ENCODE results near the gene GRK7.
"Not testable (repeated sequence)": the region's sequence is repeated elsewhere in the genome, so short reads cannot be mapped to it uniquely, and the experiment has no call there.

The GRK7 gene

DNA sequence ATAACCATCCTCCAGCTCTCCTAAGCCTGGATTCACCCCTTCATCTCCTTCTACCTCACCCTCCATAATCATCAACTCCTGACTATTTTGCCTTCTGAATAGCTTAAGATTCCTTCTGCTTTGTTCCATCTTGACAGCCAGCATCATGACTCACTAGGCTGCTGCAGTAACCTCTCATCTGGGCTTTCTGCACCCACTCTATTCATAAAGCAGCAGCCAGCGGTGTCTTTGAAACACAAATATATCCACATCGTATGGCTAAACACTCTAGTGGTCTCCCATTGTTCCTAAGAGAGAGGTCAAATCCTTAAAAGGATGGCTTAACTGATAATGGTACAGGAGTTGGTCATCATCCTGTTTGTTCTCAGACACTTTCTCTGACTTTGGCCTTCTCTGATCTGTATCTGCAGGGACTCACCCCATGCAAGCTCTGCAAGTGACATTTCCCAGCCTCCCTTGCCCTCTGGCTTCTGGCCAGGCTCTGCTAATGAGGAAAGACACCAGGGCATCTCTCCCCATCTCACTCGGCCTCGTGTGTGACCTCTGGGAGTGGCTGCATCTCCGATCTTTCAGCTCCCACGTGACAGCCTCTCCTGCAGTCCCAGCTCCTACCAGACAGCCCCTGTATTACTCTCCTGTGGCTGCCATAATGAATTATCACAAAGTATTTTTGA, 6.2 kb downstream of the GRK7 start:
- ATAC-seq (replicated peaks) (no peak), DNase-seq (no peak)
- Mint-ChIP-seq H3K27ac (no peak overlapping the region), H3K4me3 (no peak overlapping the region), H3K4me1 (ENCODE audit: low read depth in 2 of 2) (no peaks in the 10 kb centered on the region), H3K9me3 (no peaks in the 10 kb centered on the region), H3K36me3 (ENCODE audit: insufficient read depth) (no peaks in the 10 kb centered on the region), H3K27me3 (no peaks in the 10 kb centered on the region)

DNA sequence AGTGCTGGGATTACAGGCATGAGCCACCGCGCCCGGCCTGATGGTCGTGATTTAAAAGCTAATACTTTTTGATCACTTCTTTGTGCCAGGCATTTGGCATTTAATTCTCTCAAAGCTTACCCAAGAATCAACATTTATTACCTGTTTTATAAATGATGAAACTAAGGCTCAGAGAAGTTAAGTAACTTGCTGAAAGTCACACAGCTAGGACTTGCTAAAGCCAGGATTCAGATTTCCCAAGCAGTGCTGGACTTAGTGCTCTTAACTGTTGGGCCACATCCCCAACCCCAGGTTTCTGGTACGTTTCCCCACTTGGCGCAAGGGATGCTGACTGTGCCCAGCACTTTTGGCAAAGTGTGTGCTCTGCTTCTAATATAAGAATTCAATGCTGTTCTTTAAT, 10.5 kb downstream of the GRK7 start:
- no peak for ATAC-seq (replicated peaks)
- DNase-seq = no peak

DNA sequence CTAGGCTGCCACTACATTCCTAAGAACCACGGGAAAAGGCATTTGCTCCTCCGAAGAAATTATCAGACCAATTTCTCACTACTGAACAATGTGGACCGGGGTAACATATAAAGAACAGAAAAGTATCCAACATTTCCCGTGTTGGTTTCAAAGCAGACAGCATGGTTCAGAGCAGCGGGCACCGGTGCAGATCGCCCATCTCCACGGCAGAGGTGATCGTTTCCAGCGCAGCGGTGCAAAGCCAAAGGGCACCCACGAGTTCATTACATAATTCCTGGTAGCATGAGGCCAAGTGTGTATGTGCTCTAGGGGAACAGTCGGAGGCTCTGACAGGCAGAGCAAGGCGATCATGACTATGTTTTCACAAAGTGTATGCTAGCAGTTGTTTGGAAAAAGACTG, 13.2 kb downstream of the GRK7 start:
- DNase-seq = no peak
- Mint-ChIP-seq H3K27ac (no peak overlapping the region), H3K4me1 (ENCODE audit: low read depth in 2 of 2) (no peaks in the 10 kb centered on the region), H3K36me3 (ENCODE audit: insufficient read depth) (no peaks in the 10 kb centered on the region), H3K4me3 (no peak overlapping the region), H3K9me3 (no peaks in the 10 kb centered on the region), H3K27me3 (peaks cover 8 to 9% of the 10 kb centered on the region in 2 donors)
- no peak for ATAC-seq (replicated peaks)

More for the DNA sequence above, 10.5 kb downstream of the GRK7 start:
- Mint-ChIP-seq H3K27me3 (no peaks in the 10 kb centered on the region), H3K27ac (no peak overlapping the region), H3K9me3 (no peaks in the 10 kb centered on the region), H3K4me3 (no peak overlapping the region), H3K36me3 (ENCODE audit: insufficient read depth) (no peaks in the 10 kb centered on the region), H3K4me1 (ENCODE audit: low read depth in 2 of 2) (no peaks in the 10 kb centered on the region)

DNA sequence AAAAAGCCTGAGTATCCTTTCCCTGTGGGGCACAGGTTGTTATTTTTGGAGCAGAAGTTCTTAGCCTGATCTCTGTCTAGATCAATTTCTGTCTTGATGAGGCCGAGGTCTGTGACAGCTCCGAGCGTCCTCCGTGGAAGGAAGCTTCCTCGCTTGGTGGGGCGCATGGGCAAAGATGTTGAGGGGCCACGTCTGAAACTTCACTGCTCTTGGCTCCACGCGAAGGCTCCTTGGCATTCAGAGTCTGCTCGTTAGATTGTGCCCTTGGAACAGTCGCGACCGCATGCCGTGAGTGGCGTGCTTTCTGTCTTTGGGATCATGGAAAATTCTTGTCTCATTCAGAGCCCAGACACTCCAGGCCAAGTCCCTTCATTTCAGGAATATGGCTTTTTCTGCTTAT, 13.7 kb downstream of the GRK7 start:
- H3K27ac Mint-ChIP-seq = no peak overlapping the region
- H3K36me3 Mint-ChIP-seq (ENCODE audit: insufficient read depth) = no peaks in the 10 kb centered on the region
- no peak for ATAC-seq (replicated peaks)
- no peaks in the 10 kb centered on the region for H3K9me3 Mint-ChIP-seq
- H3K27me3 Mint-ChIP-seq = peaks cover 8 to 9% of the 10 kb centered on the region in 2 donors
- H3K4me3 Mint-ChIP-seq = no peak overlapping the region
- DNase-seq = no peak
- H3K4me1 Mint-ChIP-seq (ENCODE audit: low read depth in 2 of 2) = no peaks in the 10 kb centered on the region

DNA sequence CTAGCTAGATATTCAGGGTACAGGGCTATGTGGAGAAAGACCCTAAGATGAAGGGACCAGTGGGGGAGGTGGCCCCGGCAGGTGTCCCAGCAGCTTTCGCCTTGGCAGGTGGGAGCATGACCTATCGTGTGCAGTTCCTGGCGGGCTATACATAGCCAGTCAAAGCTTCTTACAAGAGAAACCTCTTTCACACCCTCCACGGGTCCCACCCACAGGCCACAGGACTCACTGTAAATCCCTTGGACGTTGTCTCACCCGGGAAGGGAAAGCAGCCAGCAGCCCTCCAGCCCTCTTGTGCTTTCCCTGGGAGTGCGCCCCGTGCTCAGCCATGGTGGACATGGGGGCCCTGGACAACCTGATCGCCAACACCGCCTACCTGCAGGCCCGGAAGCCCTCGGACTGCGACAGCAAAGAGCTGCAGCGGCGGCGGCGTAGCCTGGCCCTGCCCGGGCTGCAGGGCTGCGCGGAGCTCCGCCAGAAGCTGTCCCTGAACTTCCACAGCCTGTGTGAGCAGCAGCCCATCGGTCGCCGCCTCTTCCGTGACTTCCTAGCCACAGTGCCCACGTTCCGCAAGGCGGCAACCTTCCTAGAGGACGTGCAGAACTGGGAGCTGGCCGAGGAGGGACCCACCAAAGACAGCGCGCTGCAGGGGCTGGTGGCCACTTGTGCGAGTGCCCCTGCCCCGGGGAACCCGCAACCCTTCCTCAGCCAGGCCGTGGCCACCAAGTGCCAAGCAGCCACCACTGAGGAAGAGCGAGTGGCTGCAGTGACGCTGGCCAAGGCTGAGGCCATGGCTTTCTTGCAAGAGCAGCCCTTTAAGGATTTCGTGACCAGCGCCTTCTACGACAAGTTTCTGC, 15.0 kb downstream of the GRK7 start:
- no peak overlapping the region for H3K27ac Mint-ChIP-seq

DNA sequence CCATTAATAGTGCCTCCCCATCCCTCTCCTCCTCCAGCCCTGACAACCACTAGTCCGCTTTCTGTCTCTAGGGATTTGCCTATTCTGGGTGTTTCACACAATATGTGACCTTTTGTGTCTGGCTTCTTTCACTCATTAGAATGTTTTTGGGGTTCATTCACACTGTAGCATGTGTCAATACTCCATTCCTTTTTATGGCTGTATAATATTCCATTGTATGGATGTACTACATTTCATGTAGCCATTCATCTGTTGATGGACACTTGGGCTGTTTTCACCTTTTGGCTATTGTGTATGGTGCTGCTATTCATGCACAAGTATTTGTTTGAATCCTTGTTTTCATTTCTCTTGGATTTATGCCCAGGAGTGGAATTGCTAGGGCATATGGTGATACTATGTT, 16.5 kb downstream of the GRK7 start:
- no peak overlapping the region for H3K4me3 Mint-ChIP-seq
- H3K36me3 Mint-ChIP-seq (ENCODE audit: insufficient read depth) = no peaks in the 10 kb centered on the region
- no peak for DNase-seq
- no peak for ATAC-seq (replicated peaks)
- no peaks in the 10 kb centered on the region for H3K4me1 Mint-ChIP-seq (ENCODE audit: low read depth in 2 of 2)
- H3K27ac Mint-ChIP-seq = no peak overlapping the region
- no peaks in the 10 kb centered on the region for H3K9me3 Mint-ChIP-seq
- H3K27me3 Mint-ChIP-seq = peaks cover 8 to 9% of the 10 kb centered on the region in 2 donors

More for the DNA sequence above, 15.0 kb downstream of the GRK7 start:
- no peaks in the 10 kb centered on the region for H3K36me3 Mint-ChIP-seq (ENCODE audit: insufficient read depth)
- no peak for ATAC-seq (replicated peaks)
- H3K27me3 Mint-ChIP-seq = peaks cover 8 to 9% of the 10 kb centered on the region in 2 donors
- no peaks in the 10 kb centered on the region for H3K4me1 Mint-ChIP-seq (ENCODE audit: low read depth in 2 of 2)
- H3K9me3 Mint-ChIP-seq = no peaks in the 10 kb centered on the region
- H3K4me3 Mint-ChIP-seq = no peak overlapping the region
- DNase-seq = no peak

DNA sequence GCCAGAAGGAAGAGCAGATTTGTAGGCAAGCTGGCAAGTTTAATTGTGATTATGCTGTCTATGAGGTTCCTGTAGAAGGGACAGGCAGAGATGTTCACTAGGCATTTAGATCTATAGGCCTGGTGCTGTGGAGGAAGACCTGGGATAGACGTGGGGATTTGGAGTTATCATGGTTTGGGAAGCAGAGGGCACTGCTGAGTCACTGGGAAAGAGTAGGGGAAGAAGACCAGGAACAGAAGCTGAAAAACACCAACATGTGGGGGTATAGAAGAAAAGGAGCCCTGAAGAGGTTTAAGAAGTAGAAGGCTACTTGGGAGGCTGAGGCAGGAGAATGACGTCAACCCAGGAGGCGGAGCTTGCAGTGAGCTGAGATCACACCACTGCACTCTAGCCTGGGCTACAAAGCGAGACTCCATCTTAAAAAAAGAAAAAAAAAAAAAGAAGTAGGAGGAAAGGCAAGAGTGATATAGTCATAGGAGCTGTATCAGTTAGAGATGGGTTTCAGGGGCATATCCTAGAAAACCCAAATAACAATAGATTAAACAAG, 19.3 kb downstream of the GRK7 start:
- no peak for DNase-seq
- no peaks in the 10 kb centered on the region for H3K36me3 Mint-ChIP-seq (ENCODE audit: insufficient read depth)

DNA sequence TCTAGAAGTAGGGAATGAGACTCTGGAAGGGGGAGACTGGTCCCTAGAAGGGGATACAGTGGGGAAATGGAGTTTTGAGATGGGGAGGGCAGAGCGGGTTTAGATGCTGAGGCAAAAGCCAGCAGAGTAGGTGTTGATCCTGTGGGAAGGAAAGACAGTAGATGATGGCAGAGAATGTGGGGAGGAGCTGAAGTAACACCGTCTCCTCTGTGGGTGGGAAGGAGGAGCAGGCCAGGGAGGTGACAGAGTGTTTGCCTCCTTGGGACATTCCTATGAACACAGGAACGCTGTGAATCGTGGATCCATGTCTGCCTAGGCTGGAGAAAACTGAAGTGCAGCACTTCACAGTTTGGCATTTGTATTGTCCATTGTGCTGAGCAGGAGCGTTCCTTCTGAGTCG, 20.4 kb downstream of the GRK7 start:
- no peak overlapping the region for H3K4me3 Mint-ChIP-seq
- no peaks in the 10 kb centered on the region for H3K9me3 Mint-ChIP-seq
- ATAC-seq (replicated peaks) = no peak

More for the DNA sequence above, 19.3 kb downstream of the GRK7 start:
- Mint-ChIP-seq H3K9me3 (no peaks in the 10 kb centered on the region), H3K4me1 (ENCODE audit: low read depth in 2 of 2) (no peaks in the 10 kb centered on the region), H3K4me3 (no peak overlapping the region), H3K27ac (no peak overlapping the region), H3K27me3 (peaks cover 8 to 9% of the 10 kb centered on the region in 2 donors)
- no peak for ATAC-seq (replicated peaks)

DNA sequence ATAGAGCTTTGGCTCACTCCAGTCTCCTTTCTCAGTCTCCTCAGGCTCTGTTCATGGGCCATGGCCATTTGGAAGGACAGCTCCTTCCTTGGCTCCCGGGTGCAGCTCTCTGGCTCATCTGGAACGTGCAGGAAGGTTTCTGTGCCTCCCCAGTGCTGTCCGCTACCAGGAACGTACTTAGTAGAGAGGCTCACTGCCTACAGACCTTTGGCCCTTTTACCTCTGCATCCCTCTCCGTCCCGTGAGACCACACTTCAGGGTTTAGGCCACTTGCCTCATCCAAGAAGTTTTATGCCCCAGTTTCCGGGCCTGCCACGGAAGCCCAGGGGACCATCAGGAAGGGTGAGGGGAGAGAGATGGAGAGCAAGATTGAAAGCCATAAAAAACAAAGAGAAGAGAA, 20.9 kb downstream of the GRK7 start:
- Mint-ChIP-seq H3K27ac (no peak overlapping the region), H3K9me3 (no peaks in the 10 kb centered on the region)

More for the DNA sequence above, 20.4 kb downstream of the GRK7 start:
- Mint-ChIP-seq H3K27ac (no peak overlapping the region), H3K27me3 (peaks cover 8 to 9% of the 10 kb centered on the region in 2 donors), H3K36me3 (ENCODE audit: insufficient read depth) (no peaks in the 10 kb centered on the region), H3K4me1 (ENCODE audit: low read depth in 2 of 2) (peaks cover 0 to 4% of the 10 kb centered on the region in 2 donors)
- DNase-seq = no peak

DNA sequence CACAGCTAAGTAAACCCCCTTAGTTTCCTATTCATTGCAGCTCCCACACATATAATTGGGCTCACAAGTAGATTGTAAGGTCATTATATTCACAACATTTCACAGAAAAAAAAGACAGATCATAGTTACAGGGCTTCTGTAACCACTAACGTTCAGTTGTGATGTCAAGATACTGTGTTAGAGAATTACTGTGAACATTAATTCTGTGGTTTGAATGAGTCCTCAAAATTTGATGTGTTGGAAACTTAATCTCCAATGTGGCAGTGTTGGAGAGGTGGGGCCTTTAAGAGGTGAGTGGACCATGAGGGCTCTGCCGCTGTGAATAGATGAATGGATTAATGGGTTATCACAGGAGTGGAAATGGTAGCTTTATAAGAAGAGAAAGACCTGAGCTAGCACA, 21.3 kb downstream of the GRK7 start:
- ATAC-seq (replicated peaks) (no peak), DNase-seq (no peak)
- peaks cover 0 to 4% of the 10 kb centered on the region in 2 donors for H3K4me1 Mint-ChIP-seq (ENCODE audit: low read depth in 2 of 2)
- H3K4me3 Mint-ChIP-seq = no peak overlapping the region
- peaks cover 7 to 9% of the 10 kb centered on the region in 2 donors for H3K27me3 Mint-ChIP-seq
- H3K9me3 Mint-ChIP-seq = no peaks in the 10 kb centered on the region
- no peaks in the 10 kb centered on the region for H3K36me3 Mint-ChIP-seq (ENCODE audit: insufficient read depth)
- no peak overlapping the region for H3K27ac Mint-ChIP-seq

More for the DNA sequence above, 20.9 kb downstream of the GRK7 start:
- Mint-ChIP-seq H3K4me3 (no peak overlapping the region), H3K4me1 (ENCODE audit: low read depth in 2 of 2) (peaks cover 0 to 4% of the 10 kb centered on the region in 2 donors), H3K27me3 (peaks cover 8 to 9% of the 10 kb centered on the region in 2 donors), H3K36me3 (ENCODE audit: insufficient read depth) (no peaks in the 10 kb centered on the region)
- ATAC-seq (replicated peaks) (no peak), DNase-seq (no peak)

DNA sequence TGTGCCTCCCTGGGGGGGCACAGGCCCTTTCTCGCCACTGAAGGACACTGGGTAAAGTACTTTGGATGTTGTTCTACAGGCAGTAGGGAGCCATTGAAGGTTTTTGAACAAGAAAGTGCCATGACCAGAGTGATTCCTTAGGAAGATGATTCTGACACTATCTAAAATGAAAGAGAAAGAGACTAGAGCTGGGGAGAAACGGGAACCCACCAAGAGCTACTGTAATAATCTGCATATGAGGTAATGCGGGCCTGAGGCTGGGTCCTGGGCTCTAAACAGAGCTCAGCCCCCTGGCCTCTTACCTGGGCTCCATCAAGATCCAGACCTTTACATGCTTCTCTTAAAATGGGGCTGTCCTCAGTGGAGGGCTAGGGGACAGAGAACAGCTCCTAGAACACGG, 24.9 kb downstream of the GRK7 start:
- no peaks in the 10 kb centered on the region for H3K36me3 Mint-ChIP-seq (ENCODE audit: insufficient read depth)
- peaks cover 0 to 4% of the 10 kb centered on the region in 2 donors for H3K4me1 Mint-ChIP-seq (ENCODE audit: low read depth in 2 of 2)
- no peaks in the 10 kb centered on the region for H3K9me3 Mint-ChIP-seq
- DNase-seq = no peak
- H3K27ac Mint-ChIP-seq = peak overlapping the region in 1 of 2 donors; percentile 75
- H3K27me3 Mint-ChIP-seq = no peaks in the 10 kb centered on the region
- no peak for ATAC-seq (replicated peaks)
- no peak overlapping the region for H3K4me3 Mint-ChIP-seq

DNA sequence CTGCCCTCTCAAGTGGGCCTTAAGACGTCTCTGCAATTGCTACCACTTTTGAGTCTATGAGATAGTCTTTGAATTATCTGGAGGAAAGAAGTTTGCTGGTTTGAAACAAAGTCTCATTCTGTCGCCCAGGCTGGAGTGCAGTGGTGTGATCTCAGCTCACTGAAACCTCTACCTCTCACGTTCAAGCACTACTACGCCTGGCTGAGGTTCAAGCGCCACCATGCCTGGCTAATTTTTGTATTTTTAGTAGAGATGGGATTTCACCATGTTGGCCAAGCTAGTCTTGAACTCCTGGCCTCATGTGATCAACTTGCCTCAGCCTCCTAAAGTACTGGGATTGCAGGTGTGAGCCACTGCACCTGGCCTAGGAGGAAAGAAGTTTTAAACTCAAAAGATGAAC, 25.5 kb downstream of the GRK7 start:
- H3K4me1 Mint-ChIP-seq (ENCODE audit: low read depth in 2 of 2); ATAC-seq (replicated peaks); H3K36me3 Mint-ChIP-seq (ENCODE audit: insufficient read depth); H3K27me3 Mint-ChIP-seq; H3K9me3 Mint-ChIP-seq; DNase-seq; H3K27ac Mint-ChIP-seq; H3K4me3 Mint-ChIP-seq: not testable (repeated sequence)

DNA sequence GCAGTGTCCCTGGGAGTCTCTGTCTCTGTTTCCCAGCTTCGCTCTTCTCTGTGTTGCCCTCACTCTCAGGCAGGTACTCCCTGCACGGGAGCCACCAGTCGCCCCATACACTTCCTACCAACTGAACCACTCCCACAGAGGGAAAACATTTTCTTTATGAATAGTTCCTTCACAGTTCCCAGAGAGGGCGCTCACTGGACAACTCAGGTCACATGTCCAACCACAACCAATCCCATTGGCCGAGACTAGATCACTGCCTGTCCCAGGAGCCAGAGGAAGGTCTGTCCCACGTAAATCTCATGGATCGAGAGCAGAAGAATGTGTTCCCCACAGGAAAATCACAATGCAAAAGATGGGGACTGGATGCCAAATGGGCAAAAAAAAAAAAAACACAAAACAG, 26.1 kb downstream of the GRK7 start:
- H3K4me1 Mint-ChIP-seq (ENCODE audit: low read depth in 2 of 2) = peaks cover 4 to 9% of the 10 kb centered on the region in 2 donors
- H3K27ac Mint-ChIP-seq = no peak overlapping the region
- H3K27me3 Mint-ChIP-seq = no peaks in the 10 kb centered on the region
- no peak for ATAC-seq (replicated peaks)
- no peak for DNase-seq
- H3K36me3 Mint-ChIP-seq (ENCODE audit: insufficient read depth) = no peaks in the 10 kb centered on the region
- H3K4me3 Mint-ChIP-seq = no peak overlapping the region
- H3K9me3 Mint-ChIP-seq = no peaks in the 10 kb centered on the region

DNA sequence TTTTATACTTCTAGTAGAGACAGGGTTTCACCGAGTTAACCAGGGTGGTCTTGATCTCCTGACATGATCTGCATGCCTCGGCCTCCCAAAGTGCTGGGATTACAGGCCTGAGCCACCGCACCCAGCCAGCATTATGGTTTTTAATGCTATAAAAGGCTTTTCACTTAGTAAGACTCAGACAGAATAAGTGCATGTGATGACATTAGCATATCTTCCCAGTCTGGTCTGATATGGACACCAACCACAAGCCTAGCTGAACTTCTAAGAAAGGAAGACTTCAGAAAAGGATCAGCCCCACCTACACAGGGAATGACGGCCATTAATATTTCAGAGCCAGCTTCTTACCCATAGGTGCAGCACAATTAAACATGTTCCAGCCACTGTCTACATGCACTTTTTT, 27.0 kb downstream of the GRK7 start:
- no peaks in the 10 kb centered on the region for H3K9me3 Mint-ChIP-seq
- H3K27me3 Mint-ChIP-seq = no peaks in the 10 kb centered on the region
- H3K36me3 Mint-ChIP-seq (ENCODE audit: insufficient read depth) = no peaks in the 10 kb centered on the region
- peaks cover 11 to 17% of the 10 kb centered on the region in 2 donors for H3K4me1 Mint-ChIP-seq (ENCODE audit: low read depth in 2 of 2)
- DNase-seq = no peak
- H3K4me3 Mint-ChIP-seq = no peak overlapping the region
- ATAC-seq (replicated peaks) = no peak
- H3K27ac Mint-ChIP-seq = no peak overlapping the region
